Progenitor cell of endocrine pancreas (in vitro differentiated cells): ENCODE data around the gene TMEM272. TPM values are rescaled to one million over a fixed set of nuclear protein-coding genes. Genes with fewer than 3 reads are reported as not detected.

Experiments used
- DNase-seq: peaks from one replicate; pipeline ENCODE4 v3.0.0; 2021; ENCODE audit warnings: low spot score; ENCODE audit not compliant: unreplicated experiment
- H3K27ac Mint-ChIP-seq: 2 replicates; pipeline ENCODE4 v1.8.0; 2021; ENCODE audit warnings: mild to moderate bottlenecking, moderate library complexity, mixed read lengths
- H3K27me3 Mint-ChIP-seq: 2 replicates; pipeline ENCODE4 v1.8.0; 2021; ENCODE audit warnings: mixed read lengths
- H3K36me3 Mint-ChIP-seq: 2 replicates; pipeline ENCODE4 v1.8.0; 2022; ENCODE audit warnings: mixed read lengths; ENCODE audit not compliant: insufficient read depth
- H3K4me1 Mint-ChIP-seq: 2 replicates; pipeline ENCODE4 v1.8.0; 2021; ENCODE audit warnings: low read depth, mixed read lengths
- H3K4me3 Mint-ChIP-seq: 2 replicates; pipeline ENCODE4 v1.8.0; 2021; ENCODE audit warnings: low read depth, mild to moderate bottlenecking, moderate library complexity, mixed read lengths
- H3K9me3 Mint-ChIP-seq: 2 replicates; pipeline ENCODE4 v1.8.0; 2021; ENCODE audit warnings: low read depth, mixed read lengths
- total RNA-seq: library from RNA; stranded (reverse); gene quantifications from 2 replicates; pipeline ENCODE4 v1.2.1, GENCODE V29; 2021
- TF ChIP-seq, protein P1 (sequence below): fragments of 200-600 bp; sonication (generic); IDR thresholded peaks from one replicate; pipeline ENCODE4 v1.5.0; 2021; ENCODE audit warnings: antibody characterized with exemption, mild to moderate bottlenecking; ENCODE audit not compliant: unreplicated experiment

TMEM272 gene
- total RNA-seq, 1 donor from 2014 or later, result 1.5 TPM

DNA sequence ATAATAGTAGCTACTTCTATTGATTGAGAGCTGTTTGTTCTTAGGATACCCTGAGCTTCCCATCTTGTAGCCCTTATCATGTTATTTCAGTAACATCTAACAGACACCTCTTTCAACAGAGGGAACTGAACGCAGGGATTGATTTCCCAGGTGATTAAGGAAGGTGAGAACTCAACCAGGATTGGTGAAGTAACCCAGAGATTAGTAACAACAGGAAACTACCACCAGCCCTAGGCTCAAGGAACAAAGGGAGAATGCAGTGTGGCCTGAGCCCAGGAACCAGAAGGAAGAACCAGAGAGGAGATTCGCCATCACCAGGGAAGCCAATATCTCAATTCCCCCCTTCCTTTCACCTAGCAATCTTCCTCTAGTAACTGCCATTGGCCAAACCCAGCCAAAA is 49.6 kb downstream of the TMEM272 start:
- no peak overlapping the region for H3K27ac Mint-ChIP-seq
- DNase-seq, result no peak
- H3K4me3 Mint-ChIP-seq, result no peak overlapping the region
- H3K4me1 Mint-ChIP-seq, result no peaks in the 10 kb centered on the region
- no peaks in the 10 kb centered on the region for H3K27me3 Mint-ChIP-seq
- H3K9me3 Mint-ChIP-seq, result no peaks in the 10 kb centered on the region
- TF ChIP-seq, protein P1, sequence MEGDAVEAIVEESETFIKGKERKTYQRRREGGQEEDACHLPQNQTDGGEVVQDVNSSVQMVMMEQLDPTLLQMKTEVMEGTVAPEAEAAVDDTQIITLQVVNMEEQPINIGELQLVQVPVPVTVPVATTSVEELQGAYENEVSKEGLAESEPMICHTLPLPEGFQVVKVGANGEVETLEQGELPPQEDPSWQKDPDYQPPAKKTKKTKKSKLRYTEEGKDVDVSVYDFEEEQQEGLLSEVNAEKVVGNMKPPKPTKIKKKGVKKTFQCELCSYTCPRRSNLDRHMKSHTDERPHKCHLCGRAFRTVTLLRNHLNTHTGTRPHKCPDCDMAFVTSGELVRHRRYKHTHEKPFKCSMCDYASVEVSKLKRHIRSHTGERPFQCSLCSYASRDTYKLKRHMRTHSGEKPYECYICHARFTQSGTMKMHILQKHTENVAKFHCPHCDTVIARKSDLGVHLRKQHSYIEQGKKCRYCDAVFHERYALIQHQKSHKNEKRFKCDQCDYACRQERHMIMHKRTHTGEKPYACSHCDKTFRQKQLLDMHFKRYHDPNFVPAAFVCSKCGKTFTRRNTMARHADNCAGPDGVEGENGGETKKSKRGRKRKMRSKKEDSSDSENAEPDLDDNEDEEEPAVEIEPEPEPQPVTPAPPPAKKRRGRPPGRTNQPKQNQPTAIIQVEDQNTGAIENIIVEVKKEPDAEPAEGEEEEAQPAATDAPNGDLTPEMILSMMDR, result no peak
- H3K36me3 Mint-ChIP-seq, result peaks cover 2% of the 10 kb centered on the region

DNA sequence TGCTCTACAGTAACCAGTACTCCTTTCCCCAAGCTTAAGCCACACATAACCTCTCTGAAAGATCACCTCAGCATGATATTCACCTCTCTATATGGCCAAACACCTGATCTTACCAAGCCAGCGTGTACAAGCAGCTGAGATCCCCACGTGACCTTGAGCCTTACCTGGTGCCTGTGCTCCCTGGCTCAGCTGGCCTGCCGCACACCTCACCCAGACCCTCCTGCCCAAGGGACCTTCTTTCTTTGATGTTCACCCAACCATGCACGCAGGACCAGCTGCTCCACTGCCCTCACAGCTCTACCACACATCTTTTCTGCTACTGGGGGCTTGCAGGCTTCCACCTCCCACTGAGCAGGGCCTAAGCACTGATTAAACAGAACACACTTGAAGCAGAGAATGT is 50.0 kb downstream of the TMEM272 start:
- Mint-ChIP-seq H3K27me3 (no peaks in the 10 kb centered on the region), H3K27ac (no peak overlapping the region), H3K9me3 (no peaks in the 10 kb centered on the region), H3K4me3 (no peak overlapping the region), H3K4me1 (no peaks in the 10 kb centered on the region), H3K36me3 (peaks cover 2% of the 10 kb centered on the region)
- DNase-seq, result no peak
- TF ChIP-seq, protein P1, result no peak

DNA sequence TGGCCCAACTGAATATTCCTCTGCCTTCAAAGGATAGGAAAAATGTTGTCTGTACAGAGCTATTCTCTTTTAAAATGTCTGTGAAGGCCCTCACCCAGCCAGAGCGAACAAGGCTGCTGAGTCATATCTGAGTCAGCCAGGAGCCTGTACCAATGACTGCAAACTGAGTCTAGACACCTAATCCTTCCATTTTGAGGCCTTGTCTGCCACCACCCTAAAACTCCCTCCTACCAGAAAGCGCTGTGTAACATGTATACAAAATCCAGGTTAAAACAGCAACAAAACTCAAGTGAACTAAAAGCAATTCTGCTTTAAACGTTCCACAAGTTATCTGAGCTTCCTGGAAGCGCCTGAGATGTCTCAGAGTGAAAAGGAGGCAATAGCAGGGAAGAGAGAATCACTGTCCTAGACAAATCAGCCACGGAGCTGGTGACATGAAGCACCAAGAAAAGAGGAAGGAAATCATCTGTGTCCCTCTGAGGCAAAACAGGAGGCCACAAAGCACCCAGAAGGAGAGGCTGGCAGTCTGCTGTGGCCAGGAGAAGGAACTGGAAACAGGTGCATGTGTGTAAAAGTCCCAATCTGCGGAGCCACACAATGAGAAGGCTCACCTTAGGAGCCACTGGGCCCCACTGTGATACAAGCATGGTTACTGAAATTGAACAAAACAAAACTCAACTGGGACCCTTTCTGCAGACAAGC is 51.3 kb downstream of the TMEM272 start:
- H3K27ac Mint-ChIP-seq, result no peak overlapping the region

DNA sequence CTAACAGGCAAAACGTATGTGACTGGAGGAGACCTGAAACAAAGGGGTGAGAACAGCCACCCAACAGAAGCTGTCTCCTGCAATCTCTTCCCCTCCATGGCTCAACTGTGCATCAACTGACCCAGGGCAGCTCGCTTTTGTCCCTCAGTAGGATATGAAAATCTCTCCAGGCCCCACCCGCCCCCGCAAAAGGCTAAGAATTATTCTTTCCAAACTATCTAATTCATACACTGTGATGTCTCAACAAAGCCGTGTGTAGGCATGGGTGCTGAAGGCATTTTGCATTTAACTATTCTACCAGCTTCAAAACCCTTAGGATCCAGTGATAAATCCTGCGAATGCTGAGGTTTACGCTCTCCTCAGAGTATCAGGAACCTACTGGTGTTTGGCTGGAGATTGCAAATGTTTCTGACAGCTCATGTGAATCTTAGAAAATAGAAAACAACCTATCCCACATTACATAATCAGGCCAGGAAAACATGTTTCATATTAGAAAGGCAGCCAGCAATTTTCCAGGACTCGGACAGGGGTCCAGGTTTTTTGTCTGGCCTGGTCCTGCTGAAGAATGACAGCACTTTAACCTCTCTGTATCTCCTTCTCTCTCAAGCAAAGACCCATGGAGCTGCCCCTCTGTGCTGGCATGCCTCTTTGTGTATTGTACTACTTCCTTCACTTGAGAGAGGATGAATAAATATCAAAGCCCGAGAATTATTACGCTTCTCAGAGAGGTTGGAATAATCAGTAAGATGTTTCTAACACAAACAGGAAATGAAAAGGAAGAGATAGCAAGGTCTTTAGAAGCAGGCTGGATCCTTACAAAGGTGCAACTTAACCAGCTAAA is 58.3 kb downstream of the TMEM272 start:
- Mint-ChIP-seq H3K27ac (no peak overlapping the region), H3K9me3 (no peaks in the 10 kb centered on the region), H3K4me1 (peaks cover 2% of the 10 kb centered on the region), H3K36me3 (peaks cover 2% of the 10 kb centered on the region), H3K27me3 (no peaks in the 10 kb centered on the region), H3K4me3 (no peak overlapping the region)
- DNase-seq, result no peak
- TF ChIP-seq, protein P1, result no peak

More for the DNA sequence above, 51.3 kb downstream of the TMEM272 start:
- H3K4me1 Mint-ChIP-seq, result no peaks in the 10 kb centered on the region
- peaks cover 4% of the 10 kb centered on the region for H3K36me3 Mint-ChIP-seq
- no peak overlapping the region for H3K4me3 Mint-ChIP-seq
- no peaks in the 10 kb centered on the region for H3K27me3 Mint-ChIP-seq
- TF ChIP-seq, protein P1, result no peak
- H3K9me3 Mint-ChIP-seq, result no peaks in the 10 kb centered on the region
- no peak for DNase-seq

DNA sequence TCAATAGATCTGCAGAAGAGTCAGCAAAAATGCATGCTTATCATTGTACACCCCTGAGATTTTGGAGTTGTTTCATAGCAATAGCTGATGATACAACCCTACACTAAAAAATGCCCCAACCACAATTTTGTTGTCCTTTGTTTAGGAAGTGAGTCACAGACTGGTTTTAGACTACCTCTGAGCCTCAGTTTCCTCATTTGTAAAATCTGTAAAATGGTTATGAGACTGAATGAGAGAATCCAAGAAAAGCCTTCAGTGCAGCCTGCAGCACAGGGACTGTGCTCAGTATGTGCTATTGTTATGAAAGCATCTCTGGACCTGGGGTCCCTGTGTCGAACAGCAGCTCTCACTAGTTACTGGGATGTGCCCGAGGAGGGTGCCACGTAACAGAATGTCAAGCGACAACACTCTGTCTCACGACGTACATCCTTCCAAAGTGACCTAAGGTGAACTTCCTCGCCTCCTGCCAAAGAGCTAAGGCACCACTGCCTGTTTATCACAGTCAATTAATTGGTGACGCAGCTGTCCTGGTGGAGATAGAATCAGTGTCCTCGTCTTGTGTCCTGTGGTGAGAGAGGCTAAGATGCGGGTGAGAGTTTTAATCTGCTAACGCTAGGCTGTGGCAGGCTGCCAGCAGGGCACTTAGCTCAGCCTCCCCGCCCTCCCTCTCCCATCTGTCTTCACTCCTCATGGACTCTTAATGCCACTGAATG is 59.1 kb downstream of the TMEM272 start:
- Mint-ChIP-seq H3K4me1 (peaks cover 2% of the 10 kb centered on the region), H3K9me3 (no peaks in the 10 kb centered on the region), H3K27ac (no peak overlapping the region), H3K36me3 (peaks cover 2% of the 10 kb centered on the region), H3K4me3 (no peak overlapping the region), H3K27me3 (no peaks in the 10 kb centered on the region)
- TF ChIP-seq, protein P1, result no peak
- no peak for DNase-seq
